Keratinocyte (primary cell): Measurements from ENCODE around the gene RTN3. TPM values are rescaled to one million over a fixed set of nuclear protein-coding genes. Genes with fewer than 3 reads are reported as not detected.

Source experiments
- DNase-seq: peaks from one replicate; pipeline ENCODE4 v3.0.0-alpha.2; 2011; ENCODE audit warnings: low read depth, missing footprints, low spot score
- FAIRE-seq: peaks from 2 replicates; lab custom pipeline; 2011; peaks lifted over from hg19 to GRCh38; lab: Jason Lieb, UNC
- H2AFZ ChIP-seq: 2 replicates; pipeline ENCODE4 v1.6.0; 2012; ENCODE audit warnings: low read length, control low read depth, inconsistent platforms; ENCODE audit not compliant: control insufficient read depth
- H3K27ac ChIP-seq: 2 replicates; pipeline ENCODE4 v1.5.1; 2011; ENCODE audit warnings: low read length; ENCODE audit not compliant: control insufficient read depth, insufficient read depth
- H3K27me3 ChIP-seq: 3 replicates; pipeline ENCODE4 v1.6.0; 2011; ENCODE audit warnings: low read length; ENCODE audit not compliant: control insufficient read depth, insufficient read depth; ENCODE audit errors: extremely low read depth
- H3K36me3 ChIP-seq, 2 experiments: 2 replicates in 1 of 2; 3 replicates in 1 of 2; pipeline ENCODE4 v1.5.1; 2011; ENCODE audit warnings: low read length in 2 of 2, mild to moderate bottlenecking in 1 of 2; ENCODE audit not compliant: control insufficient read depth in 2 of 2, insufficient read depth in 2 of 2; ENCODE audit errors: extremely low read depth in 1 of 2
- H3K4me1 ChIP-seq: 3 replicates; pipeline ENCODE4 v1.5.1; 2011; ENCODE audit warnings: low read length; ENCODE audit not compliant: control insufficient read depth, insufficient read depth; ENCODE audit errors: extremely low read depth
- H3K4me2 ChIP-seq: 3 replicates; pipeline ENCODE4 v1.6.0; 2011; ENCODE audit warnings: low read depth, low read length; ENCODE audit not compliant: control insufficient read depth, insufficient read depth; ENCODE audit errors: extremely low read depth
- H3K4me3 ChIP-seq, 3 experiments: fragments of 200-600 bp in 1 of 3; sonication (generic) in 1 of 3; 2 replicates in 2 of 3; 3 replicates in 1 of 3; pipeline ENCODE4 v1.5.1; 2011 to 2016; ENCODE audit warnings: low read length in 3 of 3, mild to moderate bottlenecking in 3 of 3, control low read depth in 2 of 3, inconsistent platforms in 1 of 3, low read depth in 1 of 3, mixed read lengths in 1 of 3, mixed run types in 1 of 3, moderate library complexity in 1 of 3; ENCODE audit not compliant: control insufficient read depth in 2 of 3, insufficient read depth in 2 of 3; ENCODE audit errors: extremely low read depth in 1 of 3
- H3K79me2 ChIP-seq: 2 replicates; pipeline ENCODE4 v1.6.0; 2012; ENCODE audit warnings: low read length; ENCODE audit not compliant: control insufficient read depth, insufficient read depth
- H3K9ac ChIP-seq: 3 replicates; pipeline ENCODE4 v1.6.0; 2011; ENCODE audit warnings: low read length; ENCODE audit not compliant: control insufficient read depth, insufficient read depth; ENCODE audit errors: extremely low read depth
- H3K9me1 ChIP-seq: 3 replicates; pipeline ENCODE4 v1.6.0; 2011; ENCODE audit warnings: low read length; ENCODE audit not compliant: control insufficient read depth, insufficient read depth; ENCODE audit errors: extremely low read depth
- H3K9me3 ChIP-seq: 2 replicates; pipeline ENCODE4 v1.5.1; 2012; ENCODE audit warnings: low read depth, low read length; ENCODE audit not compliant: control insufficient read depth
- H4K20me1 ChIP-seq: 3 replicates; pipeline ENCODE4 v1.6.0; 2011; ENCODE audit warnings: low read length; ENCODE audit not compliant: control insufficient read depth, insufficient read depth; ENCODE audit errors: extremely low read depth
- CTCF ChIP-seq, 3 experiments: IDR thresholded peaks in 1 of 3; conservative IDR thresholded peaks in 1 of 3; optimal IDR thresholded peaks in 1 of 3; 2 replicates in 2 of 3; 3 replicates in 1 of 3; pipeline versions ENCODE3 to v1.5.1; 2011; ENCODE audit warnings: low read length in 3 of 3, mild to moderate bottlenecking in 3 of 3, moderate library complexity in 2 of 3, control low read depth in 1 of 3, inconsistent platforms in 1 of 3; ENCODE audit not compliant: insufficient read depth in 2 of 3; ENCODE audit errors: extremely low read depth in 1 of 3
- EZH2 ChIP-seq: IDR thresholded peaks from one replicate; pipeline ENCODE4 v1.6.1; 2012; ENCODE audit warnings: inconsistent platforms, mild to moderate bottlenecking, low read length, moderate library complexity
- dilution Hi-C: fragments of 300-500 bp; cut with MboI; formaldehyde crosslinking; loops from one replicate; pipeline ENCODE4 v1.7.0; 2020; ENCODE audit warnings: low sequenced_read_pairs; ENCODE audit not compliant: extremely low pct_ligation_motif_present
- polyA plus RNA-seq, 5 experiments: library from polyadenylated mRNA; depleted of rRNA in 3 of 5; stranded (reverse) in 3 of 5; stranded (forward) in 1 of 5; unstranded in 1 of 5; fragments of >200 nt; gene quantifications; 1 replicate in 1 of 5; 2 replicates in 3 of 5; 3 replicates in 1 of 5; pipeline versions ENCODE4 v1.2.1 to v1.2.3, GENCODE V29; 2011 to 2012; ENCODE audit warnings: missing spikeins in 2 of 5, low read depth in 1 of 5, low replicate concordance in 1 of 5

Gene RTN3
- polyA plus RNA-seq, 1 donor (not counting 4 experiments of a cell fraction or from before 2014, with no cell fraction given), result 50.8 TPM

- DNase-seq (no peak), FAIRE-seq (no peak)
- H3K9ac ChIP-seq, result peak overlapping the region; percentile 39
- H3K36me3 ChIP-seq, result peaks cover 0 to 2% of the 10 kb centered on the region in 2 experiments
- dilution Hi-C loops, result no loop called here
- H3K27ac ChIP-seq, result peak overlapping the region; percentile 81
- H3K79me2 ChIP-seq, result peaks cover 74% of the 10 kb centered on the region
- peaks cover 60% of the 10 kb centered on the region for H3K4me1 ChIP-seq
- peak overlapping the region; percentile 81 for H3K4me2 ChIP-seq
- no peaks in the 10 kb centered on the region for H3K9me1 ChIP-seq
- H4K20me1 ChIP-seq, result no peaks in the 10 kb centered on the region
- no peak overlapping the region for H2AFZ ChIP-seq
- H3K27me3 ChIP-seq, result no peaks in the 10 kb centered on the region
- H3K9me3 ChIP-seq, result no peaks in the 10 kb centered on the region
- TF ChIP-seq CTCF (optimal IDR thresholded peaks at IDR 0.05 in 1 of 3, IDR thresholded peaks at IDR 0.05 in 1 of 3, conservative IDR thresholded peaks at IDR 0.05 in 1 of 3; ENCODE audit: extremely low read depth in 1 of 3, insufficient read depth in 2 of 3, low read length in 3 of 3) (no peak), EZH2 (no peak)
- peak overlapping the region in 1 of 3 experiments; percentile 34 for H3K4me3 ChIP-seq
Observed at GRCh38 chr11:63666874-63667273, 14.4 kb upstream of the RTN3 start.

GRCh38 chr11:63667995-63668795, 13.1 kb upstream of the RTN3 start:
- DNase-seq, result peak; percentile 75

More at GRCh38 chr11:63667995-63668795, 13.1 kb upstream of the RTN3 start:
- Histone ChIP-seq H3K27me3 (no peaks in the 10 kb centered on the region), H3K9ac (peak overlapping the region; percentile 33), H3K4me2 (peak overlapping the region; percentile 81), H2AFZ (no peak overlapping the region), H3K9me3 (no peaks in the 10 kb centered on the region), H3K9me1 (no peaks in the 10 kb centered on the region), H4K20me1 (no peaks in the 10 kb centered on the region), H3K79me2 (peaks cover 61% of the 10 kb centered on the region), H3K36me3 (peaks cover 0 to 2% of the 10 kb centered on the region in 2 experiments), H3K4me1 (peaks cover 63% of the 10 kb centered on the region), H3K27ac (peak overlapping the region; percentile 81), H3K4me3 (no peak overlapping the region)
- no peak for TF ChIP-seq CTCF (optimal IDR thresholded peaks at IDR 0.05 in 1 of 3, IDR thresholded peaks at IDR 0.05 in 1 of 3, conservative IDR thresholded peaks at IDR 0.05 in 1 of 3; ENCODE audit: extremely low read depth in 1 of 3, insufficient read depth in 2 of 3, low read length in 3 of 3)
- FAIRE-seq, result no peak
- dilution Hi-C loops, result no loop called here
